A549 (cell line): ENCODE results near the gene PIM1. TPM values are rescaled to one million over a fixed set of nuclear protein-coding genes. Genes with fewer than 3 reads are reported as not detected.

Experiments
- ATAC-seq, 2 experiments: fragments of 200-7000 bp in 1 of 2; fragments of >200 bp in 1 of 2; cut with Nextera tagmentation in 1 of 2; cut with Tn5 transposase in 1 of 2; 3 replicates each; pipeline versions ENCODE4 v1.8.0 to v1.9.1; 2018 to 2020; ENCODE audit warnings: mild to moderate bottlenecking in 1 of 2, moderate library complexity in 1 of 2
- CTCF ChIA-PET: fragments of 300-600 bp; sonication (Branson Sonifier 250); formaldehyde crosslinking; extraction: SDS; loops from one replicate; lab custom pipeline; 2021; ENCODE audit warnings: antibody characterized with exemption, inconsistent platforms; lab: Yijun Ruan, JAX
- POLR2A ChIA-PET: fragments of 350-600 bp; formaldehyde crosslinking; extraction: SDS; loops from one replicate; lab custom pipeline; 2021; ENCODE audit warnings: antibody characterized with exemption, inconsistent platforms; lab: Yijun Ruan, JAX
- DNase-seq, 2 experiments: peaks; one replicate each; pipeline versions ENCODE4 v3.0.0 to v3.0.0-alpha.2; 2011 to 2016; ENCODE audit warnings: low read depth in 1 of 2, low spot score in 1 of 2
- FAIRE-seq: peaks from 2 replicates; lab custom pipeline; 2011; peaks lifted over from hg19 to GRCh38; lab: Jason Lieb, UNC
- H3K27ac ChIP-seq, 2 experiments: fragments of >200 bp; sonication (Bioruptor Twin); formaldehyde crosslinking; 3 replicates each; pipeline ENCODE4 v1.5.1; 2016 to 2017
- H3K4me1 ChIP-seq: fragments of >200 bp; sonication (Bioruptor Twin); formaldehyde crosslinking; 3 replicates; pipeline ENCODE4 v1.6.1; 2016
- H3K4me2 ChIP-seq: fragments of >200 bp; sonication (Bioruptor Twin); formaldehyde crosslinking; 3 replicates; pipeline ENCODE4 v1.6.1; 2016
- H3K4me3 ChIP-seq: fragments of >200 bp; sonication (Bioruptor Twin); formaldehyde crosslinking; 3 replicates; pipeline ENCODE4 v1.5.1; 2016
- H3K9me3 ChIP-seq: fragments of >200 bp; sonication (Bioruptor Twin); formaldehyde crosslinking; 3 replicates; pipeline ENCODE4 v1.6.1; 2016
- BCL3 ChIP-seq: fragments of >200 bp; sonication (Bioruptor Twin); formaldehyde crosslinking; IDR thresholded peaks from 3 replicates; pipeline ENCODE4 v1.6.1; 2016
- CBX2 ChIP-seq: fragments of 200-600 bp; sonication (generic); IDR thresholded peaks from 2 replicates; pipeline ENCODE4 v1.6.1; 2016; ENCODE audit warnings: low read depth, mild to moderate bottlenecking, borderline replicate concordance
- CBX8 ChIP-seq: fragments of 200-600 bp; sonication (generic); IDR thresholded peaks from 2 replicates; pipeline ENCODE4 v1.6.1; 2016
- CTCF ChIP-seq: fragments of >200 bp; sonication (Bioruptor Twin); formaldehyde crosslinking; IDR thresholded peaks from 3 replicates; pipeline ENCODE4 v1.5.1; 2016
- EHF ChIP-seq: fragments of 250-450 bp; sonication (Bioruptor Pico); IDR thresholded peaks from 2 replicates; pipeline ENCODE4 v1.5.0; 2020; ENCODE audit warnings: mild to moderate bottlenecking
- EP300 ChIP-seq, 2 experiments: fragments of >200 bp; sonication (Bioruptor Twin); formaldehyde crosslinking; IDR thresholded peaks; 2 replicates in 1 of 2; 3 replicates in 1 of 2; pipeline ENCODE4 v1.6.1; 2016 to 2017
- ESRRA ChIP-seq: fragments of 150-350 bp; IDR thresholded peaks from 2 replicates; pipeline ENCODE4 v1.6.1; 2014; ENCODE audit warnings: mild to moderate bottlenecking, low read length, borderline replicate concordance
- FOSL2 ChIP-seq, 2 experiments: fragments of 450-650 bp in 1 of 2; fragments of >200 bp in 1 of 2; sonication (Bioruptor Twin) in 1 of 2; formaldehyde crosslinking; IDR thresholded peaks; 2 replicates each; pipeline versions ENCODE4 v1.5.0 to v1.6.1; 2016 to 2020; ENCODE audit warnings: mild to moderate bottlenecking in 1 of 2, moderate library complexity in 1 of 2
- GATA3 ChIP-seq: IDR thresholded peaks from 2 replicates; pipeline ENCODE4 v1.6.1; 2012; ENCODE audit warnings: borderline replicate concordance
- HDAC2 ChIP-seq: fragments of 200-600 bp; sonication (generic); IDR thresholded peaks from 2 replicates; pipeline ENCODE4 v1.6.1; 2016
- HEYL ChIP-seq: fragments of 250-450 bp; sonication (Bioruptor Pico); IDR thresholded peaks from 2 replicates; pipeline ENCODE4 v1.8.0; 2021; ENCODE audit warnings: mild to moderate bottlenecking, moderate library complexity
- HOXA7 ChIP-seq: fragments of 250-450 bp; sonication (Bioruptor Pico); IDR thresholded peaks from 2 replicates; pipeline ENCODE4 v1.5.0; 2020; ENCODE audit warnings: mild to moderate bottlenecking, moderate library complexity
- HOXB13 ChIP-seq: fragments of 250-450 bp; sonication (Bioruptor Pico); IDR thresholded peaks from 2 replicates; pipeline ENCODE4 v1.5.0; 2020; ENCODE audit warnings: low read depth, mild to moderate bottlenecking, moderate library complexity
- JUN ChIP-seq, 2 experiments: fragments of >200 bp; sonication (Bioruptor Twin); formaldehyde crosslinking; IDR thresholded peaks; 2 replicates in 1 of 2; 3 replicates in 1 of 2; pipeline ENCODE4 v1.6.1; 2016 to 2017
- KDM1A ChIP-seq: fragments of 200-600 bp; sonication (generic); IDR thresholded peaks from 2 replicates; pipeline ENCODE4 v1.6.1; 2016; ENCODE audit warnings: low read depth, mild to moderate bottlenecking
- KDM5A ChIP-seq: fragments of 200-600 bp; sonication (generic); IDR thresholded peaks from 2 replicates; pipeline ENCODE4 v1.6.1; 2016; ENCODE audit warnings: antibody characterized with exemption, mild to moderate bottlenecking
- MAX ChIP-seq: IDR thresholded peaks from 2 replicates; pipeline ENCODE4 v1.6.1; 2012
- MYC ChIP-seq: IDR thresholded peaks from 2 replicates; pipeline ENCODE4 v1.6.1; 2012; ENCODE audit warnings: mild to moderate bottlenecking, inconsistent platforms, low read length, improper control_type of control experiment, borderline replicate concordance
- POLR2A ChIP-seq: IDR thresholded peaks from 2 replicates; pipeline ENCODE4 v1.6.1; 2012; ENCODE audit warnings: mild to moderate bottlenecking, low read length
- POLR2AphosphoS2 ChIP-seq: conservative IDR thresholded peaks from 2 replicates; pipeline ENCODE4 v1.6.1; 2012; ENCODE audit warnings: low read length, improper control_type of control experiment, inconsistent platforms
- RCOR1 ChIP-seq: fragments of 150-350 bp; IDR thresholded peaks from 2 replicates; pipeline ENCODE4 v1.6.1; 2014; ENCODE audit warnings: antibody characterized with exemption, low read length, low read depth
- RFX5 ChIP-seq: fragments of 450-650 bp; IDR thresholded peaks from 2 replicates; pipeline ENCODE4 v1.7.1; 2014; ENCODE audit warnings: antibody characterized with exemption, mild to moderate bottlenecking, moderate library complexity
- SMC3 ChIP-seq: fragments of >200 bp; sonication (Bioruptor Twin); formaldehyde crosslinking; IDR thresholded peaks from 3 replicates; pipeline ENCODE4 v1.6.1; 2018; ENCODE audit warnings: inconsistent platforms
- TP53 ChIP-seq: fragments of 250-450 bp; sonication (Bioruptor Pico); IDR thresholded peaks from 2 replicates; pipeline ENCODE4 v1.5.0; 2021; ENCODE audit warnings: mild to moderate bottlenecking, moderate library complexity
- USF2 ChIP-seq: fragments of 450-650 bp; IDR thresholded peaks from 2 replicates; pipeline ENCODE4 v1.6.1; 2014; ENCODE audit warnings: antibody characterized with exemption
- WGBS: methylation state at CpG from one replicate; pipeline ENCODE4 v1.1.6; 2017; ENCODE audit errors: missing lambda C conversion rate; 5-methylcytosine and 5-hydroxymethylcytosine counted together
- polyA plus RNA-seq, 4 experiments: library from polyadenylated mRNA; depleted of rRNA in 3 of 4; stranded (reverse); fragments of >200 nt; fragmentation: RNase III in 1 of 4; extraction: RNeasy Plus Mini Kit Qiagen cat#74134 plus additional on column Dnase treatment in 1 of 4; gene quantifications; 2 replicates in 3 of 4; 3 replicates in 1 of 4; pipeline ENCODE4 v1.2.3, GENCODE V29; 2011 to 2017

The PIM1 gene
- polyA plus RNA-seq, 2 of the 4 experiments (the other 2 are of a cell fraction), result 15.4 to 19.0 TPM

- peak overlapping the region; percentile 52 for H3K4me3 ChIP-seq
- no peak for DNase-seq
- ChIA-PET CTCF (interaction anchor here (0.8 to 3.9 kb wide), 4 partner anchors 11 to 455 kb away, joined by 3 to 19 read pairs (median 3); no protein-coding TSS in a partner anchor), POLR2A (interaction anchor here (1.4 kb wide), 1 partner anchor 21 kb away, joined by 6 read pairs; no protein-coding TSS in a partner anchor)
- 57% methylated on average over 6 of the region's 6 CpGs for WGBS
- TF ChIP-seq HOXB13 (CRISPR knock-in tag) (no peak), TP53 (no peak), POLR2AphosphoS2 (no peak), CTCF (no peak), CBX8 (no peak), FOSL2 (IDR thresholded peaks at IDR 0.05) (no peak), FOSL2 (CRISPR knock-in tag; IDR thresholded peaks at IDR 0.05) (no peak), SMC3 (no peak), RFX5 (no peak), HDAC2 (no peak), USF2 (no peak), CBX2 (no peak)
- FAIRE-seq, result no peak
- ATAC-seq, result peak; percentile 42 to 45; a peak in 4 of 6 replicates
- H3K4me2 ChIP-seq, result peak overlapping the region; percentile 70
- H3K4me1 ChIP-seq, result peaks cover 13% of the 10 kb centered on the region; the same call in 2 of the 3 replicates
- H3K9me3 ChIP-seq, result no peaks in the 10 kb centered on the region
- peak overlapping the region; percentile 75 to 87 for H3K27ac ChIP-seq
Measured at GRCh38 chr6:37221585-37222124, 51.7 kb downstream of the PIM1 start.

GRCh38 chr6:37222125-37222967, 52.4 kb downstream of the PIM1 start:
- POLR2A ChIA-PET, result interaction anchor here (0.7 to 1.4 kb wide), 2 partner anchors 20 to 164 kb away, joined by 3 to 6 read pairs; no protein-coding TSS in a partner anchor
- FAIRE-seq, result no peak

GRCh38 chr6:37222992-37223391, 53.0 kb downstream of the PIM1 start:
- Histone ChIP-seq H3K27ac (peak overlapping the region; percentile 75 to 87; a peak in 3 of 6 replicates), H3K4me2 (peak overlapping the region; percentile 70), H3K4me3 (peak overlapping the region; percentile 52), H3K4me1 (peaks cover 13% of the 10 kb centered on the region; the same call in 2 of the 3 replicates), H3K9me3 (no peaks in the 10 kb centered on the region)
- POLR2A ChIA-PET, result interaction anchor here (0.7 to 1.4 kb wide), 2 partner anchors 20 to 165 kb away, joined by 3 to 6 read pairs; no protein-coding TSS in a partner anchor
- FAIRE-seq (no peak), ATAC-seq (no peak), DNase-seq (no peak)
- CTCF ChIA-PET, result interaction anchor here (1.0 to 1.2 kb wide), 3 partner anchors 13 to 202 kb away, joined by 3 to 5 read pairs (median 3); no protein-coding TSS in a partner anchor
- TF ChIP-seq KDM5A, result no peak
- TF ChIP-seq MYC, result no peak
- no peak for TF ChIP-seq BCL3
- TF ChIP-seq MAX, result no peak
- TF ChIP-seq KDM1A, result no peak
- no peak for TF ChIP-seq JUN (IDR thresholded peaks at IDR 0.05)
- no peak for TF ChIP-seq GATA3

More at GRCh38 chr6:37222125-37222967, 52.4 kb downstream of the PIM1 start:
- H3K9me3 ChIP-seq, result no peaks in the 10 kb centered on the region
- peaks cover 13% of the 10 kb centered on the region; the same call in 2 of the 3 replicates for H3K4me1 ChIP-seq
- H3K4me3 ChIP-seq, result peak overlapping the region; percentile 52
- WGBS, result 3% methylated on average over 7 of the region's 39 CpGs
- TF ChIP-seq FOSL2 (IDR thresholded peaks at IDR 0.05) (no peak), FOSL2 (CRISPR knock-in tag; IDR thresholded peaks at IDR 0.05) (no peak), ESRRA (no peak), EHF (CRISPR knock-in tag) (no peak), CBX2 (no peak), HEYL (CRISPR knock-in tag) (no peak), EP300 (IDR thresholded peaks at IDR 0.05) (no peak), KDM1A (no peak), POLR2A (peak; percentile 42; the same call in 1 of the 2 replicates), RCOR1 (no peak), HOXA7 (CRISPR knock-in tag) (no peak), MAX (0 out of 2 replicates have a peak, but pooled peaks have one; percentile 21)
- ATAC-seq (peak; percentile 97 to 98), DNase-seq (peak; percentile 77 to 91)
- CTCF ChIA-PET, result interaction anchor here (0.8 to 3.9 kb wide), 6 partner anchors 12 to 456 kb away, joined by 3 to 19 read pairs (median 3); no protein-coding TSS in a partner anchor
- peak overlapping the region; percentile 75 to 87 for H3K27ac ChIP-seq
- H3K4me2 ChIP-seq, result peak overlapping the region; percentile 70
